ENCODE measurements around the gene RIMBP2.

DNA sequence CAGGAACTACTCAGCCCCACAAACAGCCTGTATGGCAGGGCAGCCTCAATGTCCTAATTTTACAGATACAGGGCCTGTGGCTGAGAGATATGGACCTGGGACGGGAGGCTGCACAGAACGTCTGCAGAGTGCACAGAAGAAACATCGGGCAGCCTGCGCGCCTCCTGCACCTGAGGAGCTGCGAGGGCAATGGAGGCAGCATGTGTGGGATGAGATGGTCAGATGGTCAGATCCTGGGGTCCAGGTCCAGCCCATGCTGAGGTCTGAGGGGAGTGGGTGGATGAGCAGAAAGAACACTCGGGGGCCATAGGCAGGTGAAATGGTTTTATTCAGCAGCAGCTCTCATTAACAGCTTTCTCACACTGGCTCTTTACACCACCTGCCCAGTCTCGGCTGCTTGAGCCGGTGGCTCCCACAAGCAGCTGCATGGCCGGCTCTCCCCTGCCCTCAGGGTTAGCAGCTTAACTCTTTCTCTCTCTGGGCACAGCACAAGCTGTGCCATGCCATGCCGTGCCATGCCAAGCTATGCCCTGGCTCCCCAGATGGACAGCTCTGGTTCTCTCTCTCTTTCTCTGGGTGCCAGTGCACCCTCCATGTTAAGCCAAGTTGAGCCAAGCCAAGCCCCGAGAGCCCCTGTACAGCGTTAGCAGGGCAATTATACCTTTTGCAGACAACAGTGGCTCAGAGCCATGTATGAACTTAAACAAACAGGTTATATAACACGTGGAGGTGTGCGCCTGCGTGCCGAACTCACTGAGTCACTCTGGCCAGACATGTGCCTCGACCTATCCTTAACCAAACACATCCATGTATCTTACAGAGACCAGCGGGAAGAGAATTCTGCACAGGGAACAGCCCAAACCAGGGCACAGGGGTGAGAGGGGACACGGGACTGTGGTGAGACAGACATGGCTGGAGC lies 47.6 kb downstream of the RIMBP2 start:
- no peak for TF ChIP-seq POLR2A (IDR thresholded peaks at IDR 0.05)
- TF ChIP-seq, protein P1, sequence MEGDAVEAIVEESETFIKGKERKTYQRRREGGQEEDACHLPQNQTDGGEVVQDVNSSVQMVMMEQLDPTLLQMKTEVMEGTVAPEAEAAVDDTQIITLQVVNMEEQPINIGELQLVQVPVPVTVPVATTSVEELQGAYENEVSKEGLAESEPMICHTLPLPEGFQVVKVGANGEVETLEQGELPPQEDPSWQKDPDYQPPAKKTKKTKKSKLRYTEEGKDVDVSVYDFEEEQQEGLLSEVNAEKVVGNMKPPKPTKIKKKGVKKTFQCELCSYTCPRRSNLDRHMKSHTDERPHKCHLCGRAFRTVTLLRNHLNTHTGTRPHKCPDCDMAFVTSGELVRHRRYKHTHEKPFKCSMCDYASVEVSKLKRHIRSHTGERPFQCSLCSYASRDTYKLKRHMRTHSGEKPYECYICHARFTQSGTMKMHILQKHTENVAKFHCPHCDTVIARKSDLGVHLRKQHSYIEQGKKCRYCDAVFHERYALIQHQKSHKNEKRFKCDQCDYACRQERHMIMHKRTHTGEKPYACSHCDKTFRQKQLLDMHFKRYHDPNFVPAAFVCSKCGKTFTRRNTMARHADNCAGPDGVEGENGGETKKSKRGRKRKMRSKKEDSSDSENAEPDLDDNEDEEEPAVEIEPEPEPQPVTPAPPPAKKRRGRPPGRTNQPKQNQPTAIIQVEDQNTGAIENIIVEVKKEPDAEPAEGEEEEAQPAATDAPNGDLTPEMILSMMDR (IDR thresholded peaks at IDR 0.05): no peak

All from lower leg skin (tissue), 3 donors.